HCT116 (cell line): ENCODE data around the gene SPATA33. TPM values are rescaled to one million over a fixed set of nuclear protein-coding genes. Genes with fewer than 3 reads are reported as not detected.
A peak's percentile ranks its signal among the peaks of the same experiment; 100 is the strongest.

Experiments
- ATAC-seq: fragments of 200-7000 bp; cut with Tn5 transposase; 2 replicates; pipeline ENCODE4 v1.9.1; 2020; ENCODE audit warnings: mild to moderate bottlenecking, moderate library complexity
- BruUV-seq: library from RNA; stranded (reverse); fragments of 400-500 nt; replicated peaks from 2 replicates; lab custom pipeline; 2021; lab: Mats Ljungman, UMichigan
- CTCF ChIA-PET: fragments of 300-600 bp; sonication (Branson Sonifier 250); formaldehyde crosslinking; loops from one replicate; lab custom pipeline; 2021; ENCODE audit warnings: antibody characterized with exemption; lab: Charles Lee
- POLR2A ChIA-PET: fragments of 300-600, 350-600 bp; sonication (Branson Sonifier 250); formaldehyde crosslinking; loops from one replicate; lab custom pipeline; 2021; ENCODE audit warnings: antibody characterized with exemption; lab: Charles Lee
- RAD21 ChIA-PET, 2 experiments: fragments of 300-600 bp; sonication (Branson Sonifier 250); formaldehyde crosslinking; loops; one replicate each; lab custom pipeline; 2023; ENCODE audit warnings: low total read pairs in 2 of 2; ENCODE audit not compliant: uncharacterized antibody in 2 of 2, unreplicated experiment in 2 of 2, low non-redundant PET in 1 of 2; lab: Charles Lee
- DNase-seq: peaks from one replicate; pipeline ENCODE4 v3.0.0-alpha.2; 2010; ENCODE audit warnings: low read depth, low spot score
- H2AFZ ChIP-seq: fragments of 200-600 bp; shearing (Covaris generic), sonication (generic); 2 replicates; pipeline ENCODE4 v1.6.1; 2017; ENCODE audit warnings: low read depth, mixed run types, mixed read lengths, antibody characterized with exemption, low read length; ENCODE audit not compliant: poor library complexity, severe bottlenecking
- H3K27ac ChIP-seq: 2 replicates; pipeline ENCODE4 v1.5.1; 2012; ENCODE audit warnings: low read depth, low read length
- H3K27me3 ChIP-seq: fragments of 200-600 bp; sonication (generic); 2 replicates; pipeline ENCODE4 v1.6.1; 2016; ENCODE audit warnings: mixed run types, low read length, mixed read lengths; ENCODE audit not compliant: insufficient read depth
- H3K36me3 ChIP-seq, 2 experiments: fragments of 200-500 bp in 1 of 2; fragments of 200-600 bp in 1 of 2; sonication (Bioruptor generic) in 1 of 2; sonication (generic) in 1 of 2; 2 replicates each; pipeline versions ENCODE4 v1.5.1 to v1.6.1; 2014 to 2016; ENCODE audit warnings: low read length in 2 of 2, inconsistent platforms in 1 of 2, mixed read lengths in 1 of 2, mixed run types in 1 of 2; ENCODE audit not compliant: insufficient read depth in 2 of 2, control insufficient read depth in 1 of 2
- H3K4me1 ChIP-seq, 2 experiments: fragments of 200-600 bp in 1 of 2; sonication (generic) in 1 of 2; 2 replicates each; pipeline versions ENCODE4 v1.5.1 to v1.6.1; 2012 to 2017; ENCODE audit warnings: low read length in 2 of 2, inconsistent platforms in 1 of 2, mild to moderate bottlenecking in 1 of 2, mixed read lengths in 1 of 2, mixed run types in 1 of 2, moderate library complexity in 1 of 2; ENCODE audit not compliant: insufficient read depth in 2 of 2, control insufficient read depth in 1 of 2
- H3K4me2 ChIP-seq: fragments of 200-600 bp; sonication (generic); 2 replicates; pipeline ENCODE4 v1.6.1; 2017; ENCODE audit warnings: mixed run types, low read length, mixed read lengths
- H3K4me3 ChIP-seq, 2 experiments: fragments of 200-600 bp in 1 of 2; sonication (generic) in 1 of 2; replicated peaks in 1 of 2; 2 replicates each; pipeline ENCODE4 v1.5.1; 2011 to 2016; ENCODE audit warnings: low read length in 2 of 2, control low read depth in 1 of 2, low read depth in 1 of 2, mild to moderate bottlenecking in 1 of 2, mixed read lengths in 1 of 2, mixed run types in 1 of 2
- H3K79me2 ChIP-seq: fragments of 200-600 bp; sonication (generic); 2 replicates; pipeline ENCODE4 v1.6.1; 2017; ENCODE audit warnings: mild to moderate bottlenecking, mixed run types, low read length, moderate library complexity, mixed read lengths; ENCODE audit not compliant: insufficient read depth
- H3K9ac ChIP-seq: fragments of 200-600 bp; sonication (generic); 2 replicates; pipeline ENCODE4 v1.6.1; 2016; ENCODE audit warnings: low read length, mixed read lengths
- H3K9me2 ChIP-seq: fragments of 200-600 bp; sonication (generic), shearing (Covaris generic); 2 replicates; pipeline ENCODE4 v1.6.1; 2017; ENCODE audit warnings: mixed run types, mild to moderate bottlenecking, moderate library complexity; ENCODE audit not compliant: insufficient read depth
- H3K9me3 ChIP-seq, 2 experiments: fragments of 200-500 bp in 1 of 2; fragments of 200-600 bp in 1 of 2; sonication (Bioruptor generic) in 1 of 2; sonication (generic) in 1 of 2; 2 replicates each; pipeline ENCODE4 v1.6.1; 2014 to 2017; ENCODE audit warnings: low read length in 2 of 2, mixed read lengths in 2 of 2, inconsistent platforms in 1 of 2, low read depth in 1 of 2, mild to moderate bottlenecking in 1 of 2, mixed run types in 1 of 2, moderate library complexity in 1 of 2; ENCODE audit not compliant: control insufficient read depth in 1 of 2, insufficient read depth in 1 of 2
- H4K20me1 ChIP-seq: fragments of 200-600 bp; sonication (generic), shearing (Covaris generic); 2 replicates; pipeline ENCODE4 v1.6.1; 2017; ENCODE audit warnings: mixed run types, mild to moderate bottlenecking, moderate library complexity; ENCODE audit not compliant: insufficient read depth
- CBX3 ChIP-seq: IDR thresholded peaks from 2 replicates; pipeline ENCODE4 v1.6.1; 2012; ENCODE audit warnings: low read depth
- CEBPB ChIP-seq: IDR thresholded peaks from 2 replicates; pipeline ENCODE4 v1.6.1; 2012; ENCODE audit warnings: low read depth
- ELF1 ChIP-seq: IDR thresholded peaks from 2 replicates; pipeline ENCODE4 v1.6.1; 2012; ENCODE audit warnings: low read depth, borderline replicate concordance
- EZH2phosphoT487 ChIP-seq: fragments of 200-600 bp; IDR thresholded peaks from 2 replicates; pipeline ENCODE4 v1.6.1; 2018; ENCODE audit warnings: antibody characterized with exemption, borderline replicate concordance
- FOSL1 ChIP-seq: IDR thresholded peaks from 2 replicates; pipeline ENCODE4 v1.6.1; 2012; ENCODE audit warnings: low read depth
- JUND ChIP-seq: IDR thresholded peaks from 2 replicates; pipeline ENCODE4 v1.6.1; 2012
- POLR2A ChIP-seq: IDR thresholded peaks from 2 replicates; pipeline ENCODE4 v1.7.0; 2011; ENCODE audit warnings: borderline replicate concordance; ENCODE audit not compliant: insufficient read depth, insufficient read length; ENCODE audit errors: extremely low read depth
- POLR2AphosphoS5 ChIP-seq: IDR thresholded peaks from 2 replicates; pipeline ENCODE4 v1.6.1; 2011; ENCODE audit warnings: mild to moderate bottlenecking, low read depth, low read length, moderate library complexity
- RAD21 ChIP-seq: IDR thresholded peaks from 2 replicates; pipeline ENCODE4 v1.6.1; 2012; ENCODE audit warnings: low read depth, mild to moderate bottlenecking
- SIN3A ChIP-seq: IDR thresholded peaks from 2 replicates; pipeline ENCODE4 v1.6.1; 2012; ENCODE audit warnings: low read depth
- SP1 ChIP-seq: IDR thresholded peaks from 2 replicates; pipeline ENCODE4 v1.6.1; 2012; ENCODE audit warnings: low read depth
- SRF ChIP-seq: IDR thresholded peaks from 2 replicates; pipeline ENCODE4 v1.6.1; 2012; ENCODE audit warnings: low read depth
- ZFX ChIP-seq: fragments of 450-650 bp; IDR thresholded peaks from 2 replicates; pipeline ENCODE4 v1.6.1; 2017
- ZNF274 ChIP-seq: fragments of 200-500 bp; sonication (Bioruptor generic); IDR thresholded peaks from 2 replicates; pipeline ENCODE4 v1.6.1; 2014; ENCODE audit warnings: mild to moderate bottlenecking, low read depth, low read length, inconsistent platforms
- intact Hi-C: fragments of 100-400 bp; cut with micrococcal nuclease; formaldehyde crosslinking; loops from 2 replicates; pipeline ENCODE4 v1.10.0; 2022
- total RNA-seq: library from RNA; stranded (reverse); gene quantifications from one replicate; pipeline ENCODE4 v1.2.1, GENCODE V29; 2021; ENCODE audit not compliant: unreplicated experiment
- TF ChIP-seq, protein P1 (sequence below): IDR thresholded peaks from 2 replicates; pipeline ENCODE4 v1.6.1; 2012
- TF ChIP-seq, protein P2 (sequence below): IDR thresholded peaks from 2 replicates; pipeline ENCODE4 v1.6.1; 2011; ENCODE audit warnings: mild to moderate bottlenecking, low read length, moderate library complexity; ENCODE audit not compliant: insufficient replicate concordance; ENCODE audit errors: extremely low read depth

SPATA33 gene
- total RNA-seq, 1 experiment from 2014 or later: 24.9 TPM

DNA sequence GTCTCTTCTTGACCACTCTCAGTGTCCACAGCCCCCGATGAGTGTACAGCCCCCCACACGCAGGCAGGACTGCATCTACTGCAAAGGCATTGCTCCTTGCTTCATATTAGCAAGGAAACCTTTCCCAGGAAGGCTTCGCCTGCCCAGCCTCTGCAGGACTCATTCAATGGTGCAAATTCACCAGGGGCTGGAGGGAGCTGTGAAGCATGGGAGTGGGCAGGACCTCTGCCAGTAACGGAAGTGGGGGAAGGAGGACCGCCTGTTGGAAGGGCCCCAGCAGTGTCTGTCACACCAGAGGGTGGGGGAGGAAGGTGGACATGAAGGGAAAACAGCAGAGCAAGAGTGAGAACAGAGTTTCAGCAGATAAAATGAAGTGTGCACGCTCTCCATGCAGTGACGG lies 2.5 kb downstream of the SPATA33 start:
- no TSS peak for BruUV-seq
- H3K4me3 ChIP-seq: no peak overlapping the region
- peaks cover 19 to 56% of the 10 kb centered on the region in 2 experiments for H3K36me3 ChIP-seq
- CTCF ChIA-PET: no interaction called here
- H4K20me1 ChIP-seq: no peaks in the 10 kb centered on the region; the same call in 1 of the 2 replicates
- H3K9me2 ChIP-seq: no peaks in the 10 kb centered on the region
- TF ChIP-seq, protein P1, sequence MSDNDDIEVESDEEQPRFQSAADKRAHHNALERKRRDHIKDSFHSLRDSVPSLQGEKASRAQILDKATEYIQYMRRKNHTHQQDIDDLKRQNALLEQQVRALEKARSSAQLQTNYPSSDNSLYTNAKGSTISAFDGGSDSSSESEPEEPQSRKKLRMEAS: no peak
- no peak for TF ChIP-seq POLR2A
- TF ChIP-seq CEBPB: no peak
- no peak for TF ChIP-seq SIN3A
- TF ChIP-seq EZH2phosphoT487: no peak
- TF ChIP-seq ELF1: no peak
- TF ChIP-seq ZFX: no peak
- TF ChIP-seq, protein P2, sequence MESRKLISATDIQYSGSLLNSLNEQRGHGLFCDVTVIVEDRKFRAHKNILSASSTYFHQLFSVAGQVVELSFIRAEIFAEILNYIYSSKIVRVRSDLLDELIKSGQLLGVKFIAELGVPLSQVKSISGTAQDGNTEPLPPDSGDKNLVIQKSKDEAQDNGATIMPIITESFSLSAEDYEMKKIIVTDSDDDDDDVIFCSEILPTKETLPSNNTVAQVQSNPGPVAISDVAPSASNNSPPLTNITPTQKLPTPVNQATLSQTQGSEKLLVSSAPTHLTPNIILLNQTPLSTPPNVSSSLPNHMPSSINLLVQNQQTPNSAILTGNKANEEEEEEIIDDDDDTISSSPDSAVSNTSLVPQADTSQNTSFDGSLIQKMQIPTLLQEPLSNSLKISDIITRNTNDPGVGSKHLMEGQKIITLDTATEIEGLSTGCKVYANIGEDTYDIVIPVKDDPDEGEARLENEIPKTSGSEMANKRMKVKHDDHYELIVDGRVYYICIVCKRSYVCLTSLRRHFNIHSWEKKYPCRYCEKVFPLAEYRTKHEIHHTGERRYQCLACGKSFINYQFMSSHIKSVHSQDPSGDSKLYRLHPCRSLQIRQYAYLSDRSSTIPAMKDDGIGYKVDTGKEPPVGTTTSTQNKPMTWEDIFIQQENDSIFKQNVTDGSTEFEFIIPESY: no peak
- TF ChIP-seq SP1: no peak
- no peak for TF ChIP-seq ZNF274
- TF ChIP-seq JUND: no peak
- no peak for TF ChIP-seq POLR2AphosphoS5
- TF ChIP-seq RAD21: no peak
- no peak for TF ChIP-seq SRF
- no peak for TF ChIP-seq FOSL1
- no peak for TF ChIP-seq CBX3
- no peak for DNase-seq
- no peak overlapping the region for H3K4me2 ChIP-seq
- H2AFZ ChIP-seq: no peak overlapping the region
- H3K79me2 ChIP-seq: peaks cover 63% of the 10 kb centered on the region
- H3K9me3 ChIP-seq: no peaks in the 10 kb centered on the region
- H3K27ac ChIP-seq: 0 out of 2 replicates have a peak overlapping the region, but pooled peaks have one; percentile 8
- no peak overlapping the region for H3K9ac ChIP-seq
- H3K27me3 ChIP-seq: no peaks in the 10 kb centered on the region
- RAD21 ChIA-PET: no interaction called here
- intact Hi-C loops: no loop called here
- ATAC-seq: no peak
- POLR2A ChIA-PET: no interaction called here
- H3K4me1 ChIP-seq: peaks cover 16 to 26% of the 10 kb centered on the region in 2 experiments; a peak in 3 of 4 replicates
